22Rv1 (cell line): ENCODE data around the gene KLF18.

Experiments
- CTCF ChIP-seq: fragments of 450-650 bp; IDR thresholded peaks from 2 replicates; pipeline ENCODE4 v1.5.1; 2017; ENCODE audit warnings: mild to moderate bottlenecking
- ZFX ChIP-seq: fragments of 450-650 bp; IDR thresholded peaks from 2 replicates; pipeline ENCODE4 v1.6.1; 2017; ENCODE audit warnings: antibody characterized with exemption, borderline replicate concordance

- TF ChIP-seq CTCF (no peak), ZFX (no peak)
These were observed 41.1 kb downstream of the KLF18 start for GRCh38 chr1:44100183-44100868.
